Chondrocyte (in vitro differentiated cells): ENCODE data around the gene RPL39. TPM values are rescaled to one million over a fixed set of nuclear protein-coding genes. Genes with fewer than 3 reads are reported as not detected.

Experiments used
- DNase-seq: peaks from one replicate; pipeline ENCODE4 v3.0.0; 2021; ENCODE audit warnings: mixed read lengths, low spot score
- H3K27ac Mint-ChIP-seq: one replicate; pipeline ENCODE4 v1.8.0; 2021; ENCODE audit warnings: mild to moderate bottlenecking, moderate library complexity, mixed read lengths; ENCODE audit not compliant: unreplicated experiment
- H3K27me3 Mint-ChIP-seq: 2 replicates; pipeline ENCODE4 v1.8.0; 2021; ENCODE audit warnings: low read depth, mixed read lengths
- H3K36me3 Mint-ChIP-seq: 2 replicates; pipeline ENCODE4 v1.8.0; 2021; ENCODE audit warnings: low read depth, mixed read lengths
- H3K4me1 Mint-ChIP-seq: 2 replicates; pipeline ENCODE4 v1.8.0; 2021; ENCODE audit warnings: low read depth, mild to moderate bottlenecking, mixed read lengths
- H3K4me3 Mint-ChIP-seq: one replicate; pipeline ENCODE4 v1.8.0; 2021; ENCODE audit warnings: mild to moderate bottlenecking, moderate library complexity, mixed read lengths; ENCODE audit not compliant: unreplicated experiment
- H3K9me3 Mint-ChIP-seq: 2 replicates; pipeline ENCODE4 v1.8.0; 2021; ENCODE audit warnings: low read depth, mixed read lengths
- CTCF ChIP-seq: fragments of 200-600 bp; sonication (generic); IDR thresholded peaks from 2 replicates; pipeline ENCODE4 v1.5.0; 2021; ENCODE audit warnings: antibody characterized with exemption, mild to moderate bottlenecking, moderate library complexity
- total RNA-seq: library from RNA; stranded (reverse); gene quantifications from 3 replicates; pipeline ENCODE4 v1.2.1, GENCODE V29; 2021

The RPL39 gene
- total RNA-seq, 1 donor from 2014 or later: 1,187 TPM

GRCh38 chrX:119745283-119745848 is 46.1 kb downstream of the RPL39 start:
- H3K4me1 Mint-ChIP-seq: no peaks in the 10 kb centered on the region
- H3K27me3 Mint-ChIP-seq: no peaks in the 10 kb centered on the region
- no peak for DNase-seq
- H3K9me3 Mint-ChIP-seq: no peaks in the 10 kb centered on the region
- no peak overlapping the region for H3K27ac Mint-ChIP-seq
- no peaks in the 10 kb centered on the region for H3K36me3 Mint-ChIP-seq
- no peak overlapping the region for H3K4me3 Mint-ChIP-seq
- no peak for TF ChIP-seq CTCF

- H3K27me3 Mint-ChIP-seq: no peaks in the 10 kb centered on the region
- TF ChIP-seq CTCF: no peak
- H3K36me3 Mint-ChIP-seq: no peaks in the 10 kb centered on the region
- DNase-seq: no peak
- H3K9me3 Mint-ChIP-seq: no peaks in the 10 kb centered on the region
- peaks cover 9% of the 10 kb centered on the region for H3K4me1 Mint-ChIP-seq
- H3K4me3 Mint-ChIP-seq: no peak overlapping the region
- no peak overlapping the region for H3K27ac Mint-ChIP-seq
Measured at GRCh38 chrX:119738742-119739141, 52.7 kb downstream of the RPL39 start.

Other genes starting within 250 kb of the RPL39 start
- gene STEEP1, start 226.2 kb downstream of the RPL39 start, total RNA-seq: 17.1 to 20.3 TPM (median 19.2 TPM) in 3 replicates
- 69.5 to 72.5 TPM (median 71.6 TPM) in 3 replicates for gene UBE2A, start 217.1 kb downstream of the RPL39 start, total RNA-seq
- gene NKRF, start 185.2 kb downstream of the RPL39 start, total RNA-seq: 7.8 to 8.3 TPM (median 8.0 TPM) in 3 replicates
- gene SEPTIN6, start 98.5 kb downstream of the RPL39 start, total RNA-seq: 29.0 to 32.5 TPM (median 29.1 TPM) in 3 replicates
- gene SOWAHD, start 33.0 kb downstream of the RPL39 start, total RNA-seq: 0.23 to 0.40 TPM in 2 of 3 replicates, not detected in the other
- gene UPF3B, start 61.3 kb upstream of the RPL39 start, total RNA-seq: 6.3 to 7.8 TPM (median 7.2 TPM) in 3 replicates
- gene RNF113A, start 80.1 kb upstream of the RPL39 start, total RNA-seq: 12.7 to 17.4 TPM (median 14.8 TPM) in 3 replicates
- 76.8 to 86.5 TPM (median 77.5 TPM) in 3 replicates for gene NDUFA1, start 80.2 kb upstream of the RPL39 start, total RNA-seq
- gene AKAP14, start 104.3 kb upstream of the RPL39 start, total RNA-seq: not detected in 3 replicates
- 6.4 to 9.8 TPM (median 6.7 TPM) in 3 replicates for gene NKAP, start 152.1 kb upstream of the RPL39 start, total RNA-seq